H54 (cell line): ENCODE results near the gene PRKCE.

Source experiments
- DNase-seq: peaks from one replicate; pipeline ENCODE4 v3.0.0; 2011; ENCODE audit warnings: low spot score, mixed read lengths; ENCODE audit not compliant: insufficient read length
- FAIRE-seq: peaks from 3 replicates; lab custom pipeline; 2011; peaks lifted over from hg19 to GRCh38; lab: Jason Lieb, UNC
- POLR2A ChIP-seq: IDR thresholded peaks from 2 replicates; pipeline ENCODE4 v1.6.1; 2011; ENCODE audit warnings: low read depth, mild to moderate bottlenecking, low read length

PRKCE gene

GRCh38 chr2:46075848-46076247 is 424.4 kb downstream of the PRKCE start:
- no peak for TF ChIP-seq POLR2A
- FAIRE-seq (no peak), DNase-seq (no peak)

- no peak for FAIRE-seq
- no peak for TF ChIP-seq POLR2A
- no peak for DNase-seq
Observed at GRCh38 chr2:46076251-46076650, 424.8 kb downstream of the PRKCE start.

GRCh38 chr2:46076875-46077274 is 425.4 kb downstream of the PRKCE start:
- no peak for DNase-seq
- FAIRE-seq = no peak
- no peak for TF ChIP-seq POLR2A

- no peak for DNase-seq
- TF ChIP-seq POLR2A = no peak
- no peak for FAIRE-seq
Observed at GRCh38 chr2:46077522-46078107, 426.1 kb downstream of the PRKCE start.

GRCh38 chr2:46079985-46080560 is 428.6 kb downstream of the PRKCE start:
- DNase-seq = no peak
- TF ChIP-seq POLR2A = no peak
- FAIRE-seq = no peak

GRCh38 chr2:46082531-46083485 is 431.3 kb downstream of the PRKCE start:
- TF ChIP-seq POLR2A = no peak
- FAIRE-seq (no peak), DNase-seq (no peak)

GRCh38 chr2:46086578-46087070 is 435.1 kb downstream of the PRKCE start:
- TF ChIP-seq POLR2A = no peak
- DNase-seq (no peak), FAIRE-seq (no peak)

GRCh38 chr2:46087492-46087891 is 436.0 kb downstream of the PRKCE start:
- DNase-seq (no peak), FAIRE-seq (no peak)

GRCh38 chr2:46091004-46091403 is 439.5 kb downstream of the PRKCE start:
- DNase-seq (no peak), FAIRE-seq (no peak)
- no peak for TF ChIP-seq POLR2A

More at GRCh38 chr2:46087492-46087891, 436.0 kb downstream of the PRKCE start:
- no peak for TF ChIP-seq POLR2A

- TF ChIP-seq POLR2A = no peak
- no peak for DNase-seq
- no peak for FAIRE-seq
Observed at GRCh38 chr2:46091961-46092667, 440.6 kb downstream of the PRKCE start.

GRCh38 chr2:46094689-46095088 is 443.2 kb downstream of the PRKCE start:
- FAIRE-seq (no peak), DNase-seq (no peak)
- TF ChIP-seq POLR2A = no peak

- no peak for DNase-seq
- FAIRE-seq = no peak
- no peak for TF ChIP-seq POLR2A
Observed at GRCh38 chr2:46095830-46096229, 444.4 kb downstream of the PRKCE start.

GRCh38 chr2:46096260-46096659 is 444.8 kb downstream of the PRKCE start:
- TF ChIP-seq POLR2A = no peak
- DNase-seq (no peak), FAIRE-seq (no peak)
